OCI-LY7 (cell line): ENCODE data around the gene MYL11.

Experiments used
- CTCF ChIP-seq: fragments of 200-600 bp; sonication (generic); conservative IDR thresholded peaks from 2 replicates; pipeline ENCODE4 v1.5.1; 2014; ENCODE audit warnings: mild to moderate bottlenecking, antibody characterized with exemption, low read length, moderate library complexity, mixed read lengths
- EZH2phosphoT487 ChIP-seq: fragments of 200-600 bp; sonication (generic); IDR thresholded peaks from 2 replicates; pipeline ENCODE4 v1.6.1; 2018; ENCODE audit warnings: low read depth, borderline replicate concordance, mild to moderate bottlenecking, mixed run types, antibody characterized with exemption, low read length, moderate library complexity, mixed read lengths

GRCh38 chr16:30348929-30349328 lies 25.7 kb upstream of the MYL11 start:
- TF ChIP-seq CTCF, result no peak
- no peak for TF ChIP-seq EZH2phosphoT487
